H9 (cell line): ENCODE results near the gene AMIGO3. TPM values are rescaled to one million over a fixed set of nuclear protein-coding genes. Genes with fewer than 3 reads are reported as not detected.

Source experiments
- DNase-seq: peaks from one replicate; pipeline ENCODE4 v3.0.0-alpha.2; 2017
- H2AFZ ChIP-seq: one replicate; pipeline ENCODE4 v1.6.1; 2013; ENCODE audit warnings: mild to moderate bottlenecking, low read length, control low read depth, moderate library complexity
- H2AK5ac ChIP-seq: 2 replicates; pipeline ENCODE4 v1.6.1; 2013; ENCODE audit warnings: low read length, control low read depth, mixed read lengths; ENCODE audit not compliant: insufficient read length
- H2BK120ac ChIP-seq: one replicate; pipeline ENCODE4 v1.6.1; 2013; ENCODE audit warnings: low read depth, mild to moderate bottlenecking, low read length, control low read depth, inconsistent platforms; ENCODE audit not compliant: poor library complexity, severe bottlenecking
- H2BK12ac ChIP-seq: 2 replicates; pipeline ENCODE4 v1.6.1; 2013; ENCODE audit warnings: low read length, control low read depth, mixed read lengths, low read depth; ENCODE audit not compliant: insufficient read length
- H2BK15ac ChIP-seq: 2 replicates; pipeline ENCODE4 v1.6.1; 2013; ENCODE audit warnings: low read depth, low read length, control low read depth
- H2BK20ac ChIP-seq: one replicate; pipeline ENCODE4 v1.6.1; 2013; ENCODE audit warnings: low read depth, mild to moderate bottlenecking, low read length, control low read depth, inconsistent platforms; ENCODE audit not compliant: poor library complexity, severe bottlenecking
- H2BK5ac ChIP-seq: 2 replicates; pipeline ENCODE4 v1.6.1; 2013; ENCODE audit warnings: low read length, control low read depth, mixed read lengths; ENCODE audit not compliant: insufficient read length
- H3K14ac ChIP-seq: 2 replicates; pipeline ENCODE4 v1.6.1; 2013; ENCODE audit warnings: low read length, control low read depth; ENCODE audit not compliant: insufficient read depth
- H3K18ac ChIP-seq: 2 replicates; pipeline ENCODE4 v1.6.1; 2013; ENCODE audit warnings: low read depth, mild to moderate bottlenecking, mixed read lengths, low read length, control low read depth; ENCODE audit not compliant: insufficient read length
- H3K23ac ChIP-seq: 2 replicates; pipeline ENCODE4 v1.6.1; 2013; ENCODE audit warnings: low read length, control low read depth, mixed read lengths, low read depth; ENCODE audit not compliant: insufficient read length
- H3K23me2 ChIP-seq: 2 replicates; pipeline ENCODE4 v1.6.1; 2013; ENCODE audit warnings: low read depth, mild to moderate bottlenecking, mixed read lengths, low read length, control low read depth; ENCODE audit not compliant: insufficient read length, poor library complexity, severe bottlenecking
- H3K27ac ChIP-seq: 2 replicates; pipeline ENCODE4 v1.5.1; 2013; ENCODE audit warnings: low read length, control low read depth, mixed read lengths, low read depth; ENCODE audit not compliant: insufficient read length
- H3K27me3 ChIP-seq: 2 replicates; pipeline ENCODE4 v1.6.1; 2013; ENCODE audit warnings: low read length, control low read depth, inconsistent platforms; ENCODE audit not compliant: insufficient read depth
- H3K4ac ChIP-seq: 2 replicates; pipeline ENCODE4 v1.6.1; 2013; ENCODE audit warnings: low read depth, mild to moderate bottlenecking, control low read depth, inconsistent platforms, low read length, moderate library complexity
- H3K4me1 ChIP-seq: 2 replicates; pipeline ENCODE4 v1.6.1; 2013; ENCODE audit warnings: low read length, control low read depth, inconsistent platforms; ENCODE audit not compliant: insufficient read depth
- H3K4me2 ChIP-seq: 2 replicates; pipeline ENCODE4 v1.6.1; 2013; ENCODE audit warnings: low read length, control low read depth, mixed read lengths; ENCODE audit not compliant: insufficient read length, insufficient read depth
- H3K56ac ChIP-seq: 2 replicates; pipeline ENCODE4 v1.6.1; 2013; ENCODE audit warnings: low read depth, mild to moderate bottlenecking, mixed read lengths, low read length, control low read depth; ENCODE audit not compliant: insufficient read length
- H3K79me1 ChIP-seq: 2 replicates; pipeline ENCODE4 v1.6.1; 2013; ENCODE audit warnings: low read depth, mild to moderate bottlenecking, moderate library complexity, low read length, control low read depth, inconsistent platforms; ENCODE audit not compliant: insufficient read depth, poor library complexity, severe bottlenecking
- H3K79me2 ChIP-seq: 2 replicates; pipeline ENCODE4 v1.6.1; 2013; ENCODE audit warnings: low read length, control low read depth, inconsistent platforms; ENCODE audit not compliant: insufficient read depth
- H3K9ac ChIP-seq: 2 replicates; pipeline ENCODE4 v1.6.1; 2013; ENCODE audit warnings: low read length, control low read depth, mixed read lengths; ENCODE audit not compliant: insufficient read length; ENCODE audit errors: extremely low read depth
- H3K9me3 ChIP-seq: one replicate; pipeline ENCODE4 v1.6.1; 2013; ENCODE audit warnings: low read depth, low read length, inconsistent platforms; ENCODE audit not compliant: control insufficient read depth
- H3T11ph ChIP-seq: one replicate; pipeline ENCODE4 v1.6.1; 2013; ENCODE audit warnings: mild to moderate bottlenecking, low read length, control low read depth, inconsistent platforms
- H4K20me1 ChIP-seq: one replicate; pipeline ENCODE4 v1.6.1; 2013; ENCODE audit not compliant: control insufficient read depth, insufficient read length, insufficient read depth
- H4K5ac ChIP-seq: 2 replicates; pipeline ENCODE4 v1.6.1; 2013; ENCODE audit warnings: low read depth, mild to moderate bottlenecking, mixed read lengths, low read length, control low read depth; ENCODE audit not compliant: insufficient read length
- H4K8ac ChIP-seq: replicated peaks from 2 replicates; pipeline ENCODE4 v1.6.1; 2013; ENCODE audit warnings: low read length, control low read depth, mixed read lengths, low read depth; ENCODE audit not compliant: insufficient read length
- H4K91ac ChIP-seq: 2 replicates; pipeline ENCODE4 v1.6.1; 2013; ENCODE audit warnings: low read depth, mild to moderate bottlenecking, moderate library complexity, mixed read lengths, low read length, control low read depth; ENCODE audit not compliant: insufficient read length
- H3K27ac Mint-ChIP-seq, 3 experiments: 2 replicates in 2 of 3; 3 replicates in 1 of 3; pipeline ENCODE4 v1.8.0; 2020 to 2021; ENCODE audit warnings: mixed read lengths in 3 of 3, mild to moderate bottlenecking in 1 of 3, moderate library complexity in 1 of 3
- H3K27me3 Mint-ChIP-seq: 2 replicates; pipeline ENCODE4 v1.8.0; 2021; ENCODE audit warnings: low read depth, mild to moderate bottlenecking, moderate library complexity, mixed read lengths
- H3K36me3 Mint-ChIP-seq, 3 experiments: 2 replicates in 2 of 3; 3 replicates in 1 of 3; pipeline ENCODE4 v1.8.0; 2020 to 2021; ENCODE audit warnings: low read depth in 3 of 3, mixed read lengths in 3 of 3; ENCODE audit not compliant: insufficient read depth in 1 of 3
- H3K4me1 Mint-ChIP-seq, 2 experiments: 2 replicates each; pipeline ENCODE4 v1.8.0; 2020; ENCODE audit warnings: mixed read lengths in 2 of 2
- H3K4me3 Mint-ChIP-seq, 2 experiments: 2 replicates in 1 of 2; 3 replicates in 1 of 2; pipeline ENCODE4 v1.8.0; 2020 to 2021; ENCODE audit warnings: mild to moderate bottlenecking in 2 of 2, mixed read lengths in 2 of 2, moderate library complexity in 1 of 2
- H3K9me3 Mint-ChIP-seq, 2 experiments: 2 replicates in 1 of 2; 3 replicates in 1 of 2; pipeline ENCODE4 v1.8.0; 2020; ENCODE audit warnings: mild to moderate bottlenecking in 2 of 2, mixed read lengths in 2 of 2, moderate library complexity in 1 of 2
- WGBS: extraction: QIAGEN DNeasy Blood & Tissue Kit; methylation state at CpG from one replicate; pipeline ENCODE4 v1.1.7; 2013; ENCODE audit warnings: missing lambda C conversion rate, low lambda C conversion rate, mixed read lengths; ENCODE audit not compliant: insufficient read length; ENCODE audit errors: extremely low coverage; 5-methylcytosine and 5-hydroxymethylcytosine counted together
- total RNA-seq: library from RNA; stranded (reverse); gene quantifications from 2 replicates; pipeline ENCODE4 v1.2.1, GENCODE V29; 2021
- TF ChIP-seq, protein P1 (sequence below): fragments of 200-600 bp; sonication (generic); conservative IDR thresholded peaks from 3 replicates; pipeline ENCODE4 v1.8.0; 2021; ENCODE audit warnings: antibody characterized with exemption, mild to moderate bottlenecking

Gene AMIGO3
- total RNA-seq, 1 experiment from 2014 or later: 3.8 TPM

GRCh38 chr3:49759226-49759625 is 39.7 kb upstream of the AMIGO3 start:
- Histone ChIP-seq H3K27me3 (no peaks in the 10 kb centered on the region), H3K27ac (no peak overlapping the region), H2AK5ac (no peak overlapping the region), H2AFZ (no peak overlapping the region), H2BK5ac (no peak overlapping the region), H3K79me1 (peaks cover 5% of the 10 kb centered on the region), H3T11ph (no peak overlapping the region), H3K4ac (no peak overlapping the region), H3K23ac (no peak overlapping the region), H2BK20ac (no peak overlapping the region), H3K79me2 (peaks cover 3% of the 10 kb centered on the region; the same call in 1 of the 2 replicates), H4K20me1 (no peaks in the 10 kb centered on the region), H3K9me3 (no peaks in the 10 kb centered on the region), H3K23me2 (no peaks in the 10 kb centered on the region), H4K5ac (no peak overlapping the region), H3K9ac (no peak overlapping the region), H3K4me1 (no peaks in the 10 kb centered on the region), H4K91ac (no peak overlapping the region), H2BK12ac (no peak overlapping the region), H3K18ac (no peak overlapping the region), H4K8ac (no peak overlapping the region), H3K14ac (no peak overlapping the region), H3K56ac (no peak overlapping the region), H2BK15ac (no peak overlapping the region), H2BK120ac (no peak overlapping the region), H3K4me2 (no peak overlapping the region)
- Mint-ChIP-seq H3K4me3 (no peak overlapping the region), H3K27me3 (no peaks in the 10 kb centered on the region), H3K9me3 (no peaks in the 10 kb centered on the region), H3K36me3 (no peaks in the 10 kb centered on the region), H3K27ac (peak overlapping the region in 1 of 3 experiments; percentile 7; a peak in 1 of 7 replicates), H3K4me1 (peaks cover 3 to 11% of the 10 kb centered on the region in 2 experiments)
- DNase-seq: no peak
- WGBS: no CpG with 5 or more reads among the region's 1 CpG
- TF ChIP-seq, protein P1, sequence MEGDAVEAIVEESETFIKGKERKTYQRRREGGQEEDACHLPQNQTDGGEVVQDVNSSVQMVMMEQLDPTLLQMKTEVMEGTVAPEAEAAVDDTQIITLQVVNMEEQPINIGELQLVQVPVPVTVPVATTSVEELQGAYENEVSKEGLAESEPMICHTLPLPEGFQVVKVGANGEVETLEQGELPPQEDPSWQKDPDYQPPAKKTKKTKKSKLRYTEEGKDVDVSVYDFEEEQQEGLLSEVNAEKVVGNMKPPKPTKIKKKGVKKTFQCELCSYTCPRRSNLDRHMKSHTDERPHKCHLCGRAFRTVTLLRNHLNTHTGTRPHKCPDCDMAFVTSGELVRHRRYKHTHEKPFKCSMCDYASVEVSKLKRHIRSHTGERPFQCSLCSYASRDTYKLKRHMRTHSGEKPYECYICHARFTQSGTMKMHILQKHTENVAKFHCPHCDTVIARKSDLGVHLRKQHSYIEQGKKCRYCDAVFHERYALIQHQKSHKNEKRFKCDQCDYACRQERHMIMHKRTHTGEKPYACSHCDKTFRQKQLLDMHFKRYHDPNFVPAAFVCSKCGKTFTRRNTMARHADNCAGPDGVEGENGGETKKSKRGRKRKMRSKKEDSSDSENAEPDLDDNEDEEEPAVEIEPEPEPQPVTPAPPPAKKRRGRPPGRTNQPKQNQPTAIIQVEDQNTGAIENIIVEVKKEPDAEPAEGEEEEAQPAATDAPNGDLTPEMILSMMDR: no peak
